Neural progenitor cell (in vitro differentiated cells): ENCODE measurements around the gene MTHFSD. TPM values are rescaled to one million over a fixed set of nuclear protein-coding genes. Genes with fewer than 3 reads are reported as not detected.
A peak's percentile ranks its signal among the peaks of the same experiment; 100 is the strongest.

Source experiments
- DNase-seq: peaks from one replicate; pipeline ENCODE4 v3.0.0-alpha.2; 2016; ENCODE audit warnings: low spot score
- H2AFZ ChIP-seq: fragments of 200-600 bp; sonication (generic); replicated peaks from 2 replicates; pipeline ENCODE4 v1.6.1; 2016; ENCODE audit warnings: antibody characterized with exemption
- H3F3A ChIP-seq: fragments of 200-600 bp; sonication (generic); 2 replicates; pipeline ENCODE4 v1.6.1; 2016; ENCODE audit warnings: antibody characterized with exemption, low read depth
- H3K27ac ChIP-seq: fragments of 200-600 bp; sonication (generic); 2 replicates; pipeline ENCODE4 v1.5.1; 2016; ENCODE audit warnings: mild to moderate bottlenecking
- H3K27me3 ChIP-seq: fragments of 200-600 bp; sonication (generic); 2 replicates; pipeline ENCODE4 v1.6.1; 2016; ENCODE audit warnings: mild to moderate bottlenecking, moderate library complexity
- H3K36me3 ChIP-seq: fragments of 200-600 bp; sonication (generic); 2 replicates; pipeline ENCODE4 v1.5.1; 2016
- H3K4me1 ChIP-seq: fragments of 200-600 bp; sonication (generic); 2 replicates; pipeline ENCODE4 v1.6.1; 2016; ENCODE audit warnings: mixed run types
- H3K4me2 ChIP-seq: fragments of 200-600 bp; sonication (generic); 2 replicates; pipeline ENCODE4 v1.6.1; 2016
- H3K4me3 ChIP-seq: fragments of 200-600 bp; sonication (generic); 2 replicates; pipeline ENCODE4 v1.5.1; 2016
- H3K79me2 ChIP-seq: fragments of 200-600 bp; sonication (generic); 2 replicates; pipeline ENCODE4 v1.6.1; 2016; ENCODE audit warnings: low read depth
- H3K9ac ChIP-seq: fragments of 200-600 bp; sonication (generic); 2 replicates; pipeline ENCODE4 v1.6.1; 2016
- H3K9me3 ChIP-seq: fragments of 200-600 bp; sonication (generic); 2 replicates; pipeline ENCODE4 v1.5.1; 2016; ENCODE audit warnings: low read depth
- H4K20me1 ChIP-seq: fragments of 200-600 bp; sonication (generic); 2 replicates; pipeline ENCODE4 v1.6.1; 2016; ENCODE audit warnings: low read depth
- H3K27ac Mint-ChIP-seq: 3 replicates; pipeline ENCODE4 v1.8.0; 2021; ENCODE audit warnings: mixed read lengths
- H3K27me3 Mint-ChIP-seq: 2 replicates; pipeline ENCODE4 v1.8.0; 2022; ENCODE audit warnings: low read depth, mild to moderate bottlenecking, inconsistent platforms, moderate library complexity, mixed read lengths; ENCODE audit not compliant: insufficient read depth
- H3K36me3 Mint-ChIP-seq: 3 replicates; pipeline ENCODE4 v1.8.0; 2021; ENCODE audit warnings: mixed read lengths
- H3K4me1 Mint-ChIP-seq: 3 replicates; pipeline ENCODE4 v1.8.0; 2021; ENCODE audit warnings: mixed read lengths
- H3K4me3 Mint-ChIP-seq: 3 replicates; pipeline ENCODE4 v1.8.0; 2021; ENCODE audit warnings: mild to moderate bottlenecking, moderate library complexity, mixed read lengths
- H3K9me3 Mint-ChIP-seq: 3 replicates; pipeline ENCODE4 v1.8.0; 2020; ENCODE audit warnings: mixed read lengths
- CTCF ChIP-seq: fragments of 200-600 bp; sonication (generic); IDR thresholded peaks from 2 replicates; pipeline ENCODE4 v1.5.1; 2017; ENCODE audit warnings: antibody characterized with exemption, mild to moderate bottlenecking
- EZH2 ChIP-seq: fragments of 200-600 bp; sonication (generic); IDR thresholded peaks from 2 replicates; pipeline ENCODE4 v1.6.1; 2017; ENCODE audit warnings: antibody characterized with exemption, mild to moderate bottlenecking, moderate library complexity
- EZH2phosphoT487 ChIP-seq: fragments of 200-600 bp; sonication (generic); IDR thresholded peaks from 2 replicates; pipeline ENCODE4 v1.6.1; 2017; ENCODE audit warnings: antibody characterized with exemption
- total RNA-seq: library from RNA; depleted of rRNA; stranded (reverse); fragments of >200 nt; gene quantifications from 2 replicates; pipeline ENCODE4 v1.2.3, GENCODE V29; 2015; ENCODE audit warnings: low replicate concordance

Gene MTHFSD
- total RNA-seq, 1 donor from 2014 or later: 17.4 TPM

GRCh38 chr16:86495357-86495701 is 59.7 kb downstream of the MTHFSD start:
- H3K36me3 Mint-ChIP-seq: no peaks in the 10 kb centered on the region
- TF ChIP-seq EZH2phosphoT487: no peak
- peak overlapping the region; percentile 28 for H3K4me2 ChIP-seq
- H3K9ac ChIP-seq: no peak overlapping the region
- H3K9me3 Mint-ChIP-seq: no peaks in the 10 kb centered on the region
- no peaks in the 10 kb centered on the region for H3K9me3 ChIP-seq
- H3K4me1 ChIP-seq: peaks cover 42% of the 10 kb centered on the region
- peaks cover 91% of the 10 kb centered on the region for H3K27me3 Mint-ChIP-seq
- no peak overlapping the region for H2AFZ ChIP-seq
- H3K36me3 ChIP-seq: no peaks in the 10 kb centered on the region
- H3K4me3 Mint-ChIP-seq: peak overlapping the region; percentile 33
- H3K27me3 ChIP-seq: peaks cover 100% of the 10 kb centered on the region
- no peak overlapping the region for H3K27ac ChIP-seq
- no peaks in the 10 kb centered on the region for H3K79me2 ChIP-seq
- no peak for DNase-seq
- H3K4me1 Mint-ChIP-seq: peaks cover 29% of the 10 kb centered on the region
- H4K20me1 ChIP-seq: peaks cover 91% of the 10 kb centered on the region
- no peak overlapping the region for H3K4me3 ChIP-seq
- peaks cover 39% of the 10 kb centered on the region for H3F3A ChIP-seq
- H3K27ac Mint-ChIP-seq: no peak overlapping the region

- no peaks in the 10 kb centered on the region for H3K36me3 Mint-ChIP-seq
- H3K27ac Mint-ChIP-seq: no peak overlapping the region
- H3K9ac ChIP-seq: no peak overlapping the region
- H3K27ac ChIP-seq: no peak overlapping the region
- H2AFZ ChIP-seq: no peak overlapping the region
- peak overlapping the region; percentile 33 for H3K4me3 Mint-ChIP-seq
- H3F3A ChIP-seq: peaks cover 39% of the 10 kb centered on the region
- peaks cover 91% of the 10 kb centered on the region for H3K27me3 Mint-ChIP-seq
- peaks cover 28% of the 10 kb centered on the region for H3K4me1 Mint-ChIP-seq
- peak; percentile 56 for TF ChIP-seq EZH2
- peak; percentile 68 for TF ChIP-seq EZH2phosphoT487
- no peak for TF ChIP-seq CTCF
- peaks cover 42% of the 10 kb centered on the region for H3K4me1 ChIP-seq
- no peak overlapping the region for H3K4me3 ChIP-seq
- H3K4me2 ChIP-seq: peak overlapping the region; percentile 28
- peak; percentile 60 for DNase-seq
- peaks cover 100% of the 10 kb centered on the region for H3K27me3 ChIP-seq
- H3K36me3 ChIP-seq: no peaks in the 10 kb centered on the region
- no peaks in the 10 kb centered on the region for H3K9me3 Mint-ChIP-seq
- H3K79me2 ChIP-seq: no peaks in the 10 kb centered on the region
- H3K9me3 ChIP-seq: no peaks in the 10 kb centered on the region
- peaks cover 85% of the 10 kb centered on the region for H4K20me1 ChIP-seq
These were observed 60.3 kb downstream of the MTHFSD start for GRCh38 chr16:86494565-86495356.

GRCh38 chr16:86494039-86494564 is 60.9 kb downstream of the MTHFSD start:
- Mint-ChIP-seq H3K9me3 (no peaks in the 10 kb centered on the region), H3K36me3 (no peaks in the 10 kb centered on the region), H3K27ac (no peak overlapping the region), H3K4me3 (no peak overlapping the region), H3K4me1 (peaks cover 23% of the 10 kb centered on the region), H3K27me3 (peaks cover 90% of the 10 kb centered on the region)
- Histone ChIP-seq H3K4me3 (no peak overlapping the region), H3K36me3 (no peaks in the 10 kb centered on the region), H3K9ac (no peak overlapping the region), H3K27me3 (peaks cover 100% of the 10 kb centered on the region), H3K4me2 (peak overlapping the region; percentile 21), H2AFZ (no peak overlapping the region), H3K79me2 (no peaks in the 10 kb centered on the region), H3K9me3 (no peaks in the 10 kb centered on the region), H3F3A (peaks cover 39% of the 10 kb centered on the region), H3K4me1 (peaks cover 42% of the 10 kb centered on the region), H4K20me1 (peaks cover 79% of the 10 kb centered on the region), H3K27ac (no peak overlapping the region)
- TF ChIP-seq EZH2phosphoT487 (peak; percentile 45), CTCF (no peak), EZH2 (peak; percentile 87)
- peak; percentile 60 for DNase-seq
